Heart left ventricle (tissue), 13 donors: ENCODE measurements around the gene NUBP2.

Experiments
- CTCF ChIP-seq, 12 donors: fragments of 200-600 bp; sonication (generic) in 4 of 12; IDR thresholded peaks; one replicate each; pipeline versions ENCODE4 v1.5.0 to v1.8.0; 2018 to 2022; ENCODE audit warnings: antibody characterized with exemption in 12 of 12, mild to moderate bottlenecking in 5 of 12
- POLR2A ChIP-seq, 2 donors: fragments of 450-650 bp; IDR thresholded peaks; one replicate each; pipeline ENCODE4 v1.6.1; 2017; ENCODE audit warnings: antibody characterized with exemption in 2 of 2, mild to moderate bottlenecking in 2 of 2, moderate library complexity in 2 of 2
- donor health status: ischemic (EF 13 %, LVEDD 7.1; RV severe dilation, severe dysfunction).
- donor health status: DM: no; HTN: yes; CAD: no.
- donor health status: DM: no; HTN: no; CAD: no.
- donor health status: ischemic (EF 25% LVEDD 6.9; RV normal size, moderate dysfunction).
- donor health status: ischemic (EF 25% LVEDD 5.7; RV mildly dilated, moderate dysfunction).
- donor health status: ischemic (EF 35%, LVEDD 5.7; RV mildly dilated, moderate dysfunction).
- donor health status: nonischemic (EF 11% LVEDD 7.7; RV severe dilation, severe dysfunction).
- donor health status: DM: yes; HTN: yes; CAD: no.
- donor health status: PGD.
- donor health status: ischemic (EF 29% LVEDD 5.4; RV normal size, mild dysfunction).
- donor health status: nonischemic (EF 23%, LVEDD 6.1; RV moderate dilation, normal function).

- TF ChIP-seq CTCF (IDR thresholded peaks at IDR 0.05) = no peak
- no peak for TF ChIP-seq POLR2A (IDR thresholded peaks at IDR 0.05)
Measured at GRCh38 chr16:1818873-1819525, 36.2 kb downstream of the NUBP2 start.
